Mesothelial cell of epicardium (in vitro differentiated cells): Measurements from ENCODE around the gene UNC5A. TPM values are rescaled to one million over a fixed set of nuclear protein-coding genes. Genes with fewer than 3 reads are reported as not detected.

Experiments used
- DNase-seq, 2 experiments: peaks; one replicate each; pipeline ENCODE4 v3.0.0; 2021; ENCODE audit warnings: low spot score in 2 of 2; ENCODE audit not compliant: unreplicated experiment in 2 of 2
- H3K27ac Mint-ChIP-seq: 2 replicates; pipeline ENCODE4 v1.8.0; 2021; ENCODE audit warnings: mixed read lengths
- H3K27me3 Mint-ChIP-seq: 2 replicates; pipeline ENCODE4 v1.8.0; 2021; ENCODE audit warnings: low read depth, mixed read lengths
- H3K36me3 Mint-ChIP-seq: 2 replicates; pipeline ENCODE4 v1.8.0; 2021; ENCODE audit warnings: mixed read lengths
- H3K4me1 Mint-ChIP-seq: 2 replicates; pipeline ENCODE4 v1.8.0; 2021; ENCODE audit warnings: mixed read lengths
- H3K4me3 Mint-ChIP-seq: 2 replicates; pipeline ENCODE4 v1.8.0; 2021; ENCODE audit warnings: mild to moderate bottlenecking, moderate library complexity, mixed read lengths
- H3K9me3 Mint-ChIP-seq: 2 replicates; pipeline ENCODE4 v1.8.0; 2021; ENCODE audit warnings: mixed read lengths
- CTCF ChIP-seq: fragments of 200-600 bp; sonication (generic); IDR thresholded peaks from one replicate; pipeline ENCODE4 v1.5.0; 2021; ENCODE audit warnings: antibody characterized with exemption; ENCODE audit not compliant: unreplicated experiment
- total RNA-seq: library from RNA; stranded (reverse); gene quantifications from 3 replicates; pipeline ENCODE4 v1.2.1, GENCODE V29; 2021

UNC5A gene
- total RNA-seq, 1 donor from 2014 or later = not detected

DNA sequence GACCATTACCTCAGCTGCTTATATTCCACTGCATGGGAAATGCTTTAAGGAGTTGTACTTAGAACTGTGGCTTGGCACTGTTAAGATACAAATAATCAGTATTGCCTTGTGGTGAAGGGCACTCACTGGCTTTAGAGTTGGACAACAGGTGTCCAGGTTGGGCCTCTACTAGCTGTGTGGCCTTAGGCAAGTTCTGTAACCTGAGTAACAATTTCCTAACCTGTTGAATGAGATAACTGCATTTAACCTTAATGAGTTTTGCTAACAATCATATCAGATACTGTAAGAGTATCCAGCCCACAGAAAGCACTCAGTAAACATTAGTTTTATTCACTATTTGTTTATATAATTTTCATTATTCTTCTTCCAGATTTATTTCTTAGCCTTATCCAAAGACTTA, 106.0 kb downstream of the UNC5A start:
- peaks cover 2% of the 10 kb centered on the region for H3K4me1 Mint-ChIP-seq
- no peaks in the 10 kb centered on the region for H3K27me3 Mint-ChIP-seq
- no peak overlapping the region for H3K4me3 Mint-ChIP-seq
- no peak overlapping the region for H3K27ac Mint-ChIP-seq
- no peak for TF ChIP-seq CTCF
- DNase-seq = no peak
- H3K36me3 Mint-ChIP-seq = peaks cover 17% of the 10 kb centered on the region
- no peaks in the 10 kb centered on the region for H3K9me3 Mint-ChIP-seq

DNA sequence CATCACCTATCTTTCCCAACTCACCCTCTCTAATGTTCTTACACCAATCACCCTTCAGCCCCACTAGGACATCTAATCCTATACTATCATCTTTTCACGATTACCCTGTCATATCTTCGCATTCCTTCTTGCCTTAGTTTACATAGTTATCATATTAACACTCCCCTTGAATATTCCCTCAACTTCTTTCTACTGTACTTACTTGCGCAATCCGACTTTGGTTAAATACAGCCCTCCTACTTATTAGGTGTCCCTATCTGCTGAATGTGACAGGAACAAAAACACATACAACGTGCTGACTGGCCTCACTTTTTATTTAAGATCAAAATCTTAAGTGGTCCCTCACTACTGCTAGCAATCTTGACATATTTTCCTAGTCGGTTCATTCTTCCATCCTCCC, 108.3 kb downstream of the UNC5A start:
- no peak for TF ChIP-seq CTCF
- no peaks in the 10 kb centered on the region for H3K4me1 Mint-ChIP-seq
- no peak overlapping the region for H3K27ac Mint-ChIP-seq
- H3K4me3 Mint-ChIP-seq = no peak overlapping the region
- peaks cover 18% of the 10 kb centered on the region for H3K36me3 Mint-ChIP-seq
- DNase-seq = no peak
- no peaks in the 10 kb centered on the region for H3K27me3 Mint-ChIP-seq
- no peaks in the 10 kb centered on the region for H3K9me3 Mint-ChIP-seq

GRCh38 chr5:176921714-176922113, 111.4 kb downstream of the UNC5A start:
- Mint-ChIP-seq H3K27me3 (no peaks in the 10 kb centered on the region), H3K36me3 (peaks cover 25% of the 10 kb centered on the region), H3K4me1 (no peaks in the 10 kb centered on the region), H3K9me3 (no peaks in the 10 kb centered on the region), H3K4me3 (no peak overlapping the region), H3K27ac (no peak overlapping the region)
- DNase-seq = no peak
- no peak for TF ChIP-seq CTCF

DNA sequence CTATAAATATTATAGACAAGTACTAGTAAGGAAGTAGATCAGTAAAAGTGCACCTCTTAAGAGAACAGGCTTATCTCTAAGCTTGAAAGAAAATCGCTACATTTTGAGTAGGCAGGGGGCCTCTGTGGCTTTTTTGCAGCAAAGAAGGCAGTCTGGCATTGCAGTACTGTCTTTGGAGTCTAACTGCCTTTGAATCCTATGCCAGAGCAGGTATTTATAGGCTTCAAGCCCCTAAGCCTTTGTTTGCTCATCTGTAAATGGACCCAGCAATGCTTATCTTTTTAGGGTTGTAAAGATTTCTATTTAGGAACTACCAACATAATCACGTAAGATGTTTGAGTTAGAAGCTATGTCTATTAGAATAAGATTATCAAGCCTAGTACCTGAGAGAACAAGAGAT, 112.5 kb downstream of the UNC5A start:
- Mint-ChIP-seq H3K27me3 (no peaks in the 10 kb centered on the region), H3K4me3 (no peak overlapping the region), H3K4me1 (no peaks in the 10 kb centered on the region), H3K27ac (no peak overlapping the region), H3K36me3 (peaks cover 25% of the 10 kb centered on the region), H3K9me3 (no peaks in the 10 kb centered on the region)
- DNase-seq = no peak
- TF ChIP-seq CTCF = no peak

DNA sequence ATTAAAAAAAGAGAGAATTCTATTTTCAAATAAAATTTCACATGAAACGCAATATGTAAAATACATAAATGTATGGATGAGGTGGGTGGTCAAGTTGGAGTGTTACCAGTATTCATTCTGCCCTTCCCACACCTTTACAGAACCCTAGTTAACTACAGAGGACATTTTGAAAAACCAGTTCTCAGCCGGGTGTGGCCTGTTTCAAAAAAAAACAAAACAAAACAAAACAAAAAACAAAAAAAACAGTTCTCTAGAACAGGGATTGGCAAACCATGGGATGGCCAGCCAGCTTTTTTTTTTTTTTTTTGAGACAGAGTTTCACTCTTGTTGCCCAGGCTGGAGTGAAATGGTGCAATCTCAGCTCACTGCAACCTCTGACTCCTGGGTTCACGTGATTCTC, 117.2 kb downstream of the UNC5A start:
- no peak overlapping the region for H3K27ac Mint-ChIP-seq
- H3K36me3 Mint-ChIP-seq = peaks cover 27% of the 10 kb centered on the region
- H3K9me3 Mint-ChIP-seq = no peaks in the 10 kb centered on the region
- no peaks in the 10 kb centered on the region for H3K27me3 Mint-ChIP-seq
- no peaks in the 10 kb centered on the region for H3K4me1 Mint-ChIP-seq
- TF ChIP-seq CTCF = no peak
- DNase-seq = no peak
- H3K4me3 Mint-ChIP-seq = no peak overlapping the region

- no peak overlapping the region for H3K4me3 Mint-ChIP-seq
- H3K9me3 Mint-ChIP-seq = no peaks in the 10 kb centered on the region
- TF ChIP-seq CTCF = no peak
- no peak for DNase-seq
- H3K27me3 Mint-ChIP-seq = no peaks in the 10 kb centered on the region
- no peaks in the 10 kb centered on the region for H3K4me1 Mint-ChIP-seq
- no peak overlapping the region for H3K27ac Mint-ChIP-seq
- peaks cover 23% of the 10 kb centered on the region for H3K36me3 Mint-ChIP-seq
Measured at GRCh38 chr5:176929654-176930053, 119.3 kb downstream of the UNC5A start.
